CD4-positive, alpha-beta memory T cell (primary cell): ENCODE results near the gene OR10H2. TPM values are rescaled to one million over a fixed set of nuclear protein-coding genes. Genes with fewer than 3 reads are reported as not detected.
"Not testable (repeated sequence)": the region's sequence is repeated elsewhere in the genome, so short reads cannot be mapped to it uniquely, and the experiment has no call there.

Experiments used
- CTCF ChIA-PET: fragments of 350-600 bp; sonication (Branson Sonifier 250); formaldehyde crosslinking; loops from one replicate; lab custom pipeline; 2021; ENCODE audit warnings: inconsistent platforms; ENCODE audit not compliant: partially characterized antibody; lab: Charles Lee
- POLR2A ChIA-PET: fragments of 350-600 bp; sonication (Branson Sonifier 250); formaldehyde crosslinking; loops from one replicate; lab custom pipeline; 2021; ENCODE audit not compliant: partially characterized antibody; lab: Charles Lee
- DNase-seq, 5 donors: peaks; one replicate each; pipeline versions ENCODE4 v3.0.0 to v3.0.0-alpha.2; 2020 to 2022; ENCODE audit warnings: mixed read lengths in 1 of 5
- H3K27ac ChIP-seq: one replicate; pipeline ENCODE4 v1.7.0; 2013; ENCODE audit warnings: low read depth, low read length
- H3K27me3 ChIP-seq: 2 replicates; pipeline ENCODE4 v1.7.0; 2013; ENCODE audit warnings: mild to moderate bottlenecking, low read length, moderate library complexity; ENCODE audit not compliant: insufficient read depth
- H3K36me3 ChIP-seq: 2 replicates; pipeline ENCODE4 v1.7.0; 2013; ENCODE audit warnings: mild to moderate bottlenecking, low read length, moderate library complexity; ENCODE audit not compliant: insufficient read depth
- H3K4me1 ChIP-seq: 2 replicates; pipeline ENCODE4 v1.7.0; 2013; ENCODE audit warnings: mild to moderate bottlenecking, low read length, moderate library complexity; ENCODE audit not compliant: insufficient read depth
- H3K4me3 ChIP-seq, 2 donors: one replicate each; pipeline ENCODE4 v1.7.0; 2013; ENCODE audit warnings: low read length in 2 of 2, mild to moderate bottlenecking in 1 of 2
- H3K9me3 ChIP-seq, 2 donors: one replicate each; pipeline ENCODE4 v1.7.0; 2013; ENCODE audit warnings: low read length in 2 of 2, control low read depth in 1 of 2; ENCODE audit not compliant: control insufficient read depth in 1 of 2
- H3K27ac Mint-ChIP-seq, 7 donors: one replicate each; pipeline ENCODE4 v1.8.0; 2020 to 2021; ENCODE audit warnings: mixed read lengths in 7 of 7, mild to moderate bottlenecking in 6 of 7, inconsistent platforms in 3 of 7, moderate library complexity in 3 of 7
- H3K27me3 Mint-ChIP-seq, 2 donors: one replicate each; pipeline ENCODE4 v1.8.0; 2020 to 2021; ENCODE audit warnings: mixed read lengths in 2 of 2
- H3K36me3 Mint-ChIP-seq, 2 donors: one replicate each; pipeline ENCODE4 v1.8.0; 2020 to 2021; ENCODE audit warnings: mixed read lengths in 2 of 2, inconsistent platforms in 1 of 2, mild to moderate bottlenecking in 1 of 2
- H3K4me1 Mint-ChIP-seq, 4 donors: one replicate each; pipeline ENCODE4 v1.8.0; 2020 to 2021; ENCODE audit warnings: mixed read lengths in 4 of 4, mild to moderate bottlenecking in 1 of 4
- H3K4me3 Mint-ChIP-seq, 8 donors: one replicate each; pipeline ENCODE4 v1.8.0; 2020 to 2021; ENCODE audit warnings: mixed read lengths in 8 of 8, mild to moderate bottlenecking in 7 of 8, moderate library complexity in 6 of 8, inconsistent platforms in 3 of 8
- H3K9me3 Mint-ChIP-seq, 8 donors: one replicate each; pipeline ENCODE4 v1.8.0; 2020 to 2021; ENCODE audit warnings: mixed read lengths in 8 of 8, mild to moderate bottlenecking in 5 of 8, inconsistent platforms in 3 of 8, moderate library complexity in 1 of 8
- intact Hi-C: fragments of 100-400 bp; cut with micrococcal nuclease; formaldehyde crosslinking; loops from one replicate; pipeline ENCODE4 v1.15.1; 2023
- polyA plus RNA-seq, 2 donors: library from polyadenylated mRNA; unstranded; fragments of 300-500 nt; fragmentation: Illumina TruSeq; gene quantifications; one replicate each; pipeline ENCODE4 v1.2.3, GENCODE V29; 2021
- total RNA-seq, 2 experiments: library from RNA; stranded (reverse); gene quantifications; one replicate each; pipeline ENCODE4 v1.2.3, GENCODE V29; 2021

OR10H2 gene
- total RNA-seq: not detected
- polyA plus RNA-seq: not detected

DNA sequence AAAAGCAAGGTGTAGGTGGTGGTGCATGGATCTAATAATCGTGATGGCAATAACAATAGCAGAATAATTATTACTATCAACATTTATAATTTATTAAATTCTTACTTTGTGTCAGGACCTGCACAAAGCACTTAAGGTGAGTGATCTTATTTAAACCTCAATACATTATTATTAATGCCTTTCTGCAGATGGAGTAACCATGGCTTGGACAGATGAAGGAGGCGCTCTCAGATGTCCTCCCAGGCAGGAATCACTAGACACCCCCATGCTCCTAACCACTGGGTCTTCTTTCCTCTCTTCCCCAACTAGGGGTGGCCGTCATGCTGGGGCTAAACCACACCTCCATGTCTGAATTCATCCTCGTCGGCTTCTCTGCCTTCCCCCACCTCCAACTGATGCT lies at the start of gene OR10H2:
Gene OR10H2 (plus strand): TSS at position 301 of the 400 bp plus-strand sequence. CDS start 20 bp downstream, at position 321.
- intact Hi-C loops: no loop called here
- Histone ChIP-seq H3K9me3 (no peaks in the 10 kb centered on the region), H3K27ac (no peak within 1 kb of the TSS)

GRCh38 chr19:15679089-15679488 lies 48.7 kb upstream of the OR10H2 start:
- no peak overlapping the region for H3K4me3 ChIP-seq
- Mint-ChIP-seq H3K27me3 (peaks cover 7 to 18% of the 10 kb centered on the region in 2 donors), H3K4me3 (no peak overlapping the region), H3K9me3 (peaks cover 0 to 4% (median 0%) of the 10 kb centered on the region in 8 donors), H3K27ac (peak overlapping the region in 1 of 7 donors; percentile 29), H3K4me1 (peaks cover 0 to 18% (median 9%) of the 10 kb centered on the region in 4 donors), H3K36me3 (peaks cover 0 to 16% of the 10 kb centered on the region in 2 donors)
- no peak for DNase-seq
- CTCF ChIA-PET: no interaction called here
- no peaks in the 10 kb centered on the region for H3K4me1 ChIP-seq
- no peaks in the 10 kb centered on the region for H3K9me3 ChIP-seq
- no peaks in the 10 kb centered on the region for H3K27me3 ChIP-seq
- POLR2A ChIA-PET: no interaction called here
- no peak overlapping the region for H3K27ac ChIP-seq
- intact Hi-C loops: no loop called here
- no peaks in the 10 kb centered on the region for H3K36me3 ChIP-seq

More for the DNA sequence above, at the start of gene OR10H2:
- no peak within 1 kb of the TSS for H3K4me3 ChIP-seq
- H3K36me3 ChIP-seq: no peaks in the 10 kb centered on the region
- Mint-ChIP-seq H3K4me3 (no peak within 1 kb of the TSS), H3K27me3 (peaks cover 31% of the 10 kb centered on the region in 2 donors), H3K4me1 (peaks cover 4 to 7% (median 5%) of the 10 kb centered on the region in 4 donors), H3K27ac (peak within 1 kb of the TSS in 2 of 7 donors; percentile 23 to 58), H3K36me3 (no peaks in the 10 kb centered on the region), H3K9me3 (peaks cover 0 to 7% (median 0%) of the 10 kb centered on the region in 8 donors)
- H3K27me3 ChIP-seq: no peaks in the 10 kb centered on the region
- ChIA-PET CTCF (no interaction called here), POLR2A (no interaction called here)
- H3K4me1 ChIP-seq: no peaks in the 10 kb centered on the region
- no peak for DNase-seq

GRCh38 chr19:15679865-15680264 lies 48.0 kb upstream of the OR10H2 start:
- POLR2A ChIA-PET, H3K9me3 Mint-ChIP-seq, CTCF ChIA-PET, H3K9me3 ChIP-seq, DNase-seq, intact Hi-C loops, H3K27ac ChIP-seq, H3K4me1 ChIP-seq, H3K27ac Mint-ChIP-seq, H3K27me3 ChIP-seq, H3K4me3 Mint-ChIP-seq, H3K4me3 ChIP-seq, H3K36me3 ChIP-seq: not testable (repeated sequence)
- peaks cover 0 to 15% (median 4%) of the 10 kb centered on the region in 4 donors for H3K4me1 Mint-ChIP-seq
- peaks cover 0 to 20% of the 10 kb centered on the region in 2 donors for H3K36me3 Mint-ChIP-seq
- peaks cover 10 to 18% of the 10 kb centered on the region in 2 donors for H3K27me3 Mint-ChIP-seq

DNA sequence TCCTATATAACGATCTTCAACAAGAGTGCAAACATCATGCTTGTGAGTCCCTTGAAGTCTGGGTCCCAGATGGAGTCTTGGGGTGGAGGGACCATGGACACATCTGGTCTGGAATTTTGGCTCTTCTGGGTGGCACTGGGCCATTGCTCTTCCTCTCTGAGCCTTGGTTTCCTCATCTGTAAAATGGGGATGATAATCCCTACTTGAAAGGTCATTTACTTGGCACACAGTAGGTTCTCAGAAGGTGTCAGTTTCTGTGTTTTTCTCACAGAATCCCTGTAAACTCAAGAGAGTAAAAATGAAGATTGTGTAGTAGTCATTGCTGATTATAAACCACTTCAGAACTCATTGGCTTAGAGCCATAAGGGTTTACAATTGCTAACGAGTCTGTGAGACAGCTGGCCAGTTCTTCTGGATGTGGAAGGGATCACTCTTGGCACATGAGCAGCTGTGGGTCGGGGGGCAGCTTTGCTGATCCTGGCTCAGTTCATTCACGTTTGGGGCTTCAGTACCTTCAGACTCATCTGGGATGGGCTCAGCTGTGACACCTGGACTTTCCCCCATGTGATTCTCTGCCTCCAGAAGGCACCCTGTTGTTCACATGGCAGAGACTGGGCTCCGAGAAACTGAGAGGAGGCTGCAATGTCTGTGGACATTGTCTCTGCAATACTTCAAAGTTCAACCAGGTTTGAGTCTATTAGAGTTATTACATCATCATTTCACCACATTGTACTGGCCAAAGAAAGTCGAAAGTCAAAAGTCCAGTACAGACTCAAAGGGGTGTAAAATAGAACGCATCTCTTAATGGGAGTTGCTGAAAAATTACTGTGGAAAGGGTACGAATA lies 47.1 kb upstream of the OR10H2 start:
- no peak overlapping the region for H3K27ac ChIP-seq
- no peaks in the 10 kb centered on the region for H3K9me3 ChIP-seq
- Mint-ChIP-seq H3K4me1 (peaks cover 0 to 12% (median under 1%) of the 10 kb centered on the region in 4 donors), H3K27ac (no peak overlapping the region), H3K9me3 (peaks cover 0 to 6% (median 2%) of the 10 kb centered on the region in 8 donors), H3K4me3 (no peak overlapping the region), H3K36me3 (peaks cover 0 to 20% of the 10 kb centered on the region in 2 donors), H3K27me3 (peaks cover 14 to 21% of the 10 kb centered on the region in 2 donors)
- DNase-seq: no peak
- H3K4me1 ChIP-seq: no peaks in the 10 kb centered on the region
- POLR2A ChIA-PET: no interaction called here
- no peaks in the 10 kb centered on the region for H3K36me3 ChIP-seq
- intact Hi-C loops: no loop called here
- H3K4me3 ChIP-seq: no peak overlapping the region
- H3K27me3 ChIP-seq: no peaks in the 10 kb centered on the region
- CTCF ChIA-PET: no interaction called here

- CTCF ChIA-PET: interaction anchor here (0.6 kb wide), 1 partner anchor 341 kb away, joined by 3 read pairs; no protein-coding TSS in a partner anchor
- Mint-ChIP-seq H3K4me3 (no peak overlapping the region), H3K27ac (no peak overlapping the region), H3K4me1 (no peaks in the 10 kb centered on the region), H3K36me3 (peaks cover 0 to 13% of the 10 kb centered on the region in 2 donors), H3K9me3 (peaks cover 0 to 14% (median 12%) of the 10 kb centered on the region in 8 donors), H3K27me3 (peaks cover 19 to 31% of the 10 kb centered on the region in 2 donors)
- H3K4me3 ChIP-seq: no peak overlapping the region
- no peak overlapping the region for H3K27ac ChIP-seq
- POLR2A ChIA-PET: no interaction called here
- DNase-seq: no peak
- no peaks in the 10 kb centered on the region for H3K36me3 ChIP-seq
- H3K4me1 ChIP-seq: no peaks in the 10 kb centered on the region
- H3K27me3 ChIP-seq: no peaks in the 10 kb centered on the region
- intact Hi-C loops: no loop called here
- H3K9me3 ChIP-seq: peaks cover 0 to 2% of the 10 kb centered on the region in 2 donors
These were observed 44.4 kb upstream of the OR10H2 start for GRCh38 chr19:15683411-15683810.

DNA sequence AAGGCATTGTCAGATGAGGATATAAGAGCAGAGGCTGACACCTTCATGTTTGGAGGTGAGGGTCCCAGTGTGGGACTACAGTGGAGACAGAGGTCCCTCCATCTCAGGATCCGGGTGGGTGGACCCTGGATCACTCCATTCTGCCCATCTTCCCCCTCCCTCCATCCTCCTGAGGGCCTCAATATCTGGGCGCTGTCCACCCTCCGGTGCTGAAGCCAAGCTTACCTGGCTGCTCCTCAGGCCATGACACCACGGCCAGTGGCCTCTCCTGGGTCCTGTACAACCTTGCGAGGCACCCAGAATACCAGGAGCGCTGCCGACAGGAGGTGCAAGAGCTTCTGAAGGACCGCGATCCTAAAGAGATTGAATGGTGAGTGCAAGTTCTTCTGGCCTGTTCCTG lies 43.0 kb upstream of the OR10H2 start:
- Histone ChIP-seq H3K27me3 (no peaks in the 10 kb centered on the region), H3K9me3 (peaks cover 0 to 4% of the 10 kb centered on the region in 2 donors), H3K27ac (no peak overlapping the region), H3K4me1 (no peaks in the 10 kb centered on the region), H3K4me3 (no peak overlapping the region), H3K36me3 (no peaks in the 10 kb centered on the region)
- Mint-ChIP-seq H3K36me3 (peaks cover 0 to 13% of the 10 kb centered on the region in 2 donors), H3K9me3 (peaks cover 0 to 26% (median 15%) of the 10 kb centered on the region in 8 donors), H3K27me3 (peaks cover 21 to 32% of the 10 kb centered on the region in 2 donors), H3K4me3 (no peak overlapping the region), H3K27ac (no peak overlapping the region), H3K4me1 (no peaks in the 10 kb centered on the region)
- CTCF ChIA-PET: no interaction called here
- intact Hi-C loops: no loop called here
- no peak for DNase-seq
- POLR2A ChIA-PET: no interaction called here

DNA sequence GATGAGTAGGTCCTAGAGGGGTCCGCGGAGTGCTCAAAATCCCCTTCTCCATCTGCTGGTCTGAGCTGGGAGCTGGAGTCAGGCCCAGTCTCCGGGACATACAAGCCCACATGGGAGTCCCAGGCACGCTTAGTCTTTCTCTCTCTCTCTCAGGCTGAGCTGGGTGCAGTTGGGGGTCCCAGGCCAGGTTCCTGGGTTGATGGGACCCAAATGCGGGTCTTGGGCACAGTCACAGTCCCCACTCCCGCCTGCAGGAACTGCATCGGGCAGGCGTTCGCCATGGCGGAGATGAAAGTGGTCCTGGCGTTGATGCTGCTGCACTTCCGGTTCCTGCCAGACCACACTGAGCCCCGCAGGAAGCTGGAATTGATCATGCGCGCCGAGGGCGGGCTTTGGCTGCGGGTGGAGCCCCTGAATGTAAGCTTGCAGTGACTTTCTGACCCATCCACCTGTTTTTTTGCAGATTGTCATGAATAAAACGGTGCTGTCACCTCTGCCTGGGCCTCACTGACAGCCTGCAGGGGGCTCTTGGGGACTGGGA lies 31.1 kb upstream of the OR10H2 start:
- Mint-ChIP-seq H3K4me1 (no peaks in the 10 kb centered on the region), H3K27me3 (peaks cover 21 to 25% of the 10 kb centered on the region in 2 donors), H3K4me3 (no peak overlapping the region), H3K9me3 (peaks cover 0 to 8% (median 2%) of the 10 kb centered on the region in 8 donors), H3K27ac (no peak overlapping the region), H3K36me3 (no peaks in the 10 kb centered on the region)
- Histone ChIP-seq H3K9me3 (no peaks in the 10 kb centered on the region), H3K36me3 (no peaks in the 10 kb centered on the region), H3K27ac (no peak overlapping the region), H3K4me1 (no peaks in the 10 kb centered on the region), H3K27me3 (peaks cover 3% of the 10 kb centered on the region), H3K4me3 (no peak overlapping the region)
- DNase-seq: no peak
- intact Hi-C loops: no loop called here
- POLR2A ChIA-PET: interaction anchor here (0.7 kb wide), 1 partner anchor 86 kb away, joined by 3 read pairs; no protein-coding TSS in a partner anchor
- CTCF ChIA-PET: no interaction called here
